HK-2 (cell line): ENCODE measurements around the gene CCDC9B.

ENCODE experiments used
- DNase-seq: peaks from one replicate; pipeline ENCODE4 v3.0.0-alpha.2; 2018; ENCODE audit not compliant: unreplicated experiment

The CCDC9B gene

DNA sequence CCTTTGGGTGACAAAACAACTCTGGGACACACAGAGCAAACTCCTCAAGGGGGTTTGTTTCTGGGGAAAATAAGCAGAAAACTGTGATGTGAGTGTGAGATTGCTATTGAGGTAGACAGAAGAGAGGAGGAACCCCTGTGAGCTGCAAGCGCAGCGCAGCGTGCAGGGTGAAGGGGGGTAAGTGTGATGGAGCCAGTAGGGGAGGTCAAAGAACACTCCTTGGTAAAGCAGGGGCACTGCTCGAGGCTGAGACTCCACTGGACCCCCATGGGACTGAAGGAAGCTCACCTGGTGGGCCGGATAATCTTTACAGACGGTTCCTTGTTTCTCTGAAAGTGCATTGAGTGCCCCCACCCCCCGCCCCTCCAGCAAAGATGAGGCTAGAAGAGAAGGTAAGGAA is 9.7 kb downstream of the CCDC9B start:
- DNase-seq = no peak

DNA sequence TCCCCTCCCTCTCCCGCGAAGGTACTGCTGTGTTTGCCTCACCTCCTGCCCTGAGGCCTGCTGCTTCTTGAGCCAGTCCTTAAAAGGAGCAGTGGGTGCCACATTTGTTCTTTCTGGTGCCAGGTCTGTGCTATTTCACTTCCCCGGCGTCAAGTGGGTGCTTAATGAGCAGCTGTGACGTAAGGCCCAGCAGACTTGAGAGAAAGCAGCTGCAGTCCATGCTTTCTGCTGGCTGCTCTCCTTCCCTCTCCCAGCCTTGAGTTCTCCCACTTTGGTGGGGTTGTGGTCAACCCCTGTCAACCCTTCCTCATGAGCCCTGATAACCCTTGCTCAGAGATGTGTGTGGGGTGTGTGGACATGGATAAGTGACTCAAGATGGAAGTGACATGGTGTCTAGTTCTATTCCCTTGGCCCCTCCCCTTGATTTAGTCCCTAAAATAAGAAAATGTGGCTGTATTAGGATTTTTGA is 10.3 kb downstream of the CCDC9B start:
- no peak for DNase-seq

DNA sequence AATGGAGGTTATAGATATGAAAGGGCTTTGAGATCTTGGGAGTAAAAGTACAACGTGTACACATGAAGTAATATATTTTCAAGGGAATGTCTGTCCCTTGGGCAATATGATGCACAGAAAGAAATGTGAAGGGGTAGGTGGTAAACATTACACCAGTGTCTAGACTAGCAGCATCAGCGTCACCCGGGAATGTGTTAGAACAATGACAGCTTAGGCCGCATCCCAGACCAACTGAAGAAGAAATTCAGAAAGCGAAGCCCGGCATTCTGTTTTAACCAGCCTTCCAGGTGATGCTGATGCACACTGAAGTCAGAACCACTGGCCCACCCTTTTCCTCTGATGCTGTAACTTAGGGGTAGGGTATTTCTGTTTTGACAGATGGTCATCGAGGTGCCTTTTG is 10.9 kb downstream of the CCDC9B start:
- no peak for DNase-seq

DNA sequence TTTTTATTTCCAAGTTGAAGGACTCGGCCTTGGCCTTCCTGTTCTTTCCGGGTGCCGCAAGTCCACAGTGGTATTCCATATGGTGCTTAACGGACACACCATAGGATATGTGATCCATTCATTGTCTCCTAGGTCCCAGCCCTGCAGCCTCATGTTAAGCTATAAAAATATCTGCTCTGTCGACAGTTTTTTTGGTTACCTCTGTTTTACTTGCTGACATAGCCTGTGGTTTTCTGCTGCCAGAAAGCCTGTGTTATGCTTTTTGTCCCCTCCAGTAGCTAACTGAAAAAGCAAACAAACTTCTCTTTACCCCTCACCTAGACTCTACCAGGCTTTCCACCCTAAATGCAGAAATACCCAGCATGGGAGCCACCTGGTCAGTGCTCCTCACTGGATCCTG is 12.0 kb downstream of the CCDC9B start:
- no peak for DNase-seq

DNA sequence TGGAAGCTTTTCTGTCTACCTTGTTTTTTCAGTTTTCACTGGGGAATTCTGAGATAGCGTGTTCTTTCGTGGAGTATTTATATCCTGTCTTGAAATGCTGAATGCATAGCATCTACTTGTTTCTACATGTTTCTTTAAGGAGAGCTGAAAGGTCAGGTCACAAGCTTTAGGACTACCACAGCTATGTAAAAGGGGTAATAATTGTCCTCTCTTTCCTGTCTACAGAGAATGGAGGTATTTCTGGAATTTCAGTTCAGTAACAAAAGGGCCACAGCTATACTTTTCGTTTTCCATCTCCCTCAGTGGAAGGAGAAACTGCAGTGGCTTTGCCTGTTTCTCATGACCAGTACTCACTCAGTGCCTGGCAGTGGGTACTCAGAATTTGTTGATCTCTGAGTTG is 12.6 kb downstream of the CCDC9B start:
- no peak for DNase-seq

DNA sequence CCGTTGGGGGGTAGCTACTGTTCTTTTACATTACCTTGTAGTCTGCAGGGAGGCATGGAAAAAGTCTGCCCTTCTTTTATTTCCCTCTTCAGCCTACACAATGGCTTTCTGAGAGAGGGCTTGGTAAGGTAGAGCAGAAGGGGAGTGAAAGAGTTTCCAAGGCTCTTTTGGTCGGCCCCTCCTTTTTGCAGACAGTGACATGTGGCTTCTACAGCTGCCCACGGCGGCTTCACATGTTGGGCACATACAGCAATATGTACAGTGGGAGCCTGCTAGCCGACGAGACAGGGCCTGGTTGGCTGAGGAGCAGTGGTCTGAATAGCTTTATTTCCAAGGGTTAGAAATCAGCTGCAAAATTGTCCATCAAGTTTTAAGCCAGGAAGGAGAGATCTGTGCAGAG is 13.3 kb downstream of the CCDC9B start:
- no peak for DNase-seq

DNA sequence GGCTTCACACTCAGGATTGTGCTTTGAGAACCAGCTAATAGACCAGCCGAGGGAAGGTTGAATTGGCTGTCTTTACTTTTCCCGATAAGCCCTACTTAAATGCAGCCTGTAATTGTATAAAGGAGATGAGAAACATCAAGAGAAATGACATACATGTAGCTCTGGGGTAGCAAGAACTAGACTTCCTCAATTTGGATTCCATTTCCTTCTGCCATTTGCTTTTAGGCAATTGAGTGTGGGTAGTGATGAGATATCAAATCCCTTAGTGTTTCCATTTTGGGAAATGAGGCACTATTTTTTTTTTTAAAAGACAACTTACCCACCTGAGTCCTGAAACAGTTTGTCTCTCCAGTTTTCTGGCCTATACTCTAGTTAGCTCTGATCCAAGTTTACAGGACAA is 15.0 kb downstream of the CCDC9B start:
- DNase-seq = no peak

DNA sequence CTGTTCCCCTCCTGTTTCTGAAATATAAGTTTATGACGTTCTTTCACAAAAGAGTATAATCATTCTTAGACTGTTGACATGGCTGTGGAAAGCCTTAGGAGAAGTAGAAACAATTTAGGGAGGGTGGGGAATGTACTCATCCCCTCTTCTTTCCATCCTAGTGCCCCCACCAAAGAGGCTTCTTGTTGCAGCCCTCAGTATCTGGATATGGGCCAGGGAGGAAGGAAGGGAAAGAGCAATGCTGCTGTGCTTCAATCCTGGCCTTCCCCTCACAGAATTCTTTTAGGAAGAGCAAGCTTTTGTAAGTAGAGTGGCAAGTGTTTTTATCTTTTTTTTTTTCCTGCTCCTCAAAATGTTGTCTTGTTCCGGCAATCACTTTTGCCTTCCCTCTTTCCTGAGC is 15.6 kb downstream of the CCDC9B start:
- no peak for DNase-seq

DNA sequence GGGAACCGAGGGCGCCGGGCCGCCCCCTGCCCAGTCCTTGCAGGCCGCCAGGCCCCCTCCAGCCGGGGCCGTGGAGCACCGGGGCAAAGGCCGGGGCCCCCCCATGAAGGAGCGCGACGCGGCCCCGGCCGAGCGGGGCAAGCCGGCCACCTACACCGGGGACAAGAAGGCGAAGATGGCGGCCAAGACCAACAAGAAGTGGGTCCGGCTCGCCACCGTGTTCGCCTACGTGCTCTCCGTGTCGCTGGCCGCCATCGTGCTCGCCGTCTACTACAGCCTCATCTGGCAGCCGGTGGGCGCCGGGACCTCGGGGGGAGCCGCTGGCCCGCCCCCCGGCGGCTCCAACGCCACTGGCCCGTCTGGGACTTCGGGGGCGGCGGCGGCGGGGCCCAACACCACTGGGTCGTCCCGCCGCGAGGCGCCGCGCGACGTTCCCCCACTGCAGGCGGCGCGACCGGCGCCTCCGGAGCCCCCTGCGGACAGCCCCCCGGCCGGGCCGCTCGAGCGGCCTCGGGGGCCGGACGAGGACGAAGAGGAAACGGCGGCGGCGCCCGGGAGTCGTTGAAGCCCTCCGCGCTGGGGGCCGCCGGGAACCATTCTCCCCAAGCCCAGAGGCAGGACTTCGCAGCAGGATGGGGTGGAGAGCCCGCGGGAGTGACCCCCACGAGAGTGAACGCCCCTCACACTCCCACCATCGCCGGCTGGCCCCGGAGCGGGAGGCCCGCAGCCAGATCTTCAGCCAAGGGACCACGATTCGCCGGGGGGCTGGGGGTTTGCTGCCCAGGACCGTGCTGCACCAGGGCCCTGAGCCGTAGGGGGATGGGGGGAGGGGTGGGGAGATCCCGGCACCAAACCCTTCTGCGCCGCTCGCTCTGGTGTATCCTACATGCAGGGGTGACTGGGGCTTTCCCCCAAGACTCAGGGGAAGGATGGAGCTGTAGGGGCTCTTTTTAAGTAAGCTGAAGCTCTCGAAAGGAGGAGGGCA is 16.5 kb downstream of the CCDC9B start:
- no peak for DNase-seq

DNA sequence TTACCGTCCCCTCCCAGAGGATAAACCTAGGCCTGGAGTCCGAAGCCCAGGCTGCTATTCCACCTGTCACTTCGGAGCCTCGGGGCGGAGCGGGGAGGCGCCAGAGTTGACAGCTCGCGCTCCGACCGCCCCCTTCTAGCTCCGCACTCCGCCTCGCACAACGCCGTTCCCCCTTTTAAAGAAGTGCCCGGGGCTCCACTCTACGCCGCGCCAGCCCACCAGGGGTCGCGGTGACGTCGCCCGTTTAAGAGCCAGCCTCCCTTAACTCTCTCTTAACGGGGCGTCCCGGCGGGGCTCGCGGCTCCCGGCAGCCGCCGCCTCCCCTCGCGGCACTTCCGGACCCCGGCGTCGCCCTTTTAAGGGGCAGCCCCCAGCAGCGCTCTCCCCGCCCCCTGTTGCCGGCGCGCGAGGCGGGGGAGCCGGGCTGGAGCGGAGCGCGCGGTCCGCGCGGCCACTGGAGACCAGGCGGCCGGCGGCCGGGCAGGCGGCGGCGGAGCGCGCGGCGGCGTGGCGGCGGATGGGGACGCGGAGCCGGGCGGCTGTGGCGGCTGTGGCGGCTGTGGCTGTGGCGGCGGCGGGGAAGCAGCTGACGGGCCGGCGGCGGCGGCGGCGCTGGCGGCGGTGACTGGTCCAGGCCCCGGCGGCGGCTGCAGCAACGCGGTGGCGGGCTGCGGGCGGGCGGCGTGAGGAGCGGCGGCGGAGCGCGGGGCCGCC is 17.3 kb downstream of the CCDC9B start, which contains the start of gene INAFM2:
Gene INAFM2 (plus strand): TSS at position 454 of the 714 bp plus-strand sequence. CDS start 364 bp downstream, outside the sequence.
- DNase-seq = peak; percentile 83

DNA sequence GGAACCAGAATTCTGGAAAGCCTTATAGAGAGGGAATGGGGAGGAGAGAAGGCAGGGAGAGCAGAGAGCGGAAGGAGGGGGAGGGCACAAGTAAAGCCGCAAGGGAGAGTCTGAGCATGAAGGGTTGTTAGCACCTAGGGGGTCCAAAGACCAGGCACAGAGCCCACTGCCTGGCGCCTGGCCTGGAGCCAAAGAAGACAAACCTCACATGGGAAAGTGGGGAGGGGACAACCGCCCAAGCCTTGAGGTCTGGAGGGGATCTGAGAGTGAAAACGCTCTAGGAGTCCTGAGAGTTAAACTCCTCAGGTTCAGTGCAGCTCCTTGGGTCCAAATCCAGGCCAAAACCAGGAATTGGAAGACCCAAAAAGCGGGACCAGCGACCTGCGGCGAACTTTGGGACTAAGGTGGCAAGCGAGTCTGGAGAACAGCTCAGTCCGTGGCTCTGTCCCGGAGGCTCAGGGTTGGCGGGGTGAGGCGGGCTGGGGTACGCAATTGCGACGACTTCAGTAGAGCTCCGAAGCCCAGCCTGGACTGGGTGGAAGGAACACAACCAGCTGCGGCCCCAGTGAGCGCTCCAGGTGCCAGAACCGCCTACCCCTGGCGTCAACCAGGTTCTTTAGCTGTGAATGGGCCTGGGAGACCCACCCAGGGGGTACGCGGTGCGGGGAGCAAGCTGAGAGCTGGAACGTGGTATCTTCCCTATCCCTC is 18.1 kb downstream of the CCDC9B start:
- no peak for DNase-seq

DNA sequence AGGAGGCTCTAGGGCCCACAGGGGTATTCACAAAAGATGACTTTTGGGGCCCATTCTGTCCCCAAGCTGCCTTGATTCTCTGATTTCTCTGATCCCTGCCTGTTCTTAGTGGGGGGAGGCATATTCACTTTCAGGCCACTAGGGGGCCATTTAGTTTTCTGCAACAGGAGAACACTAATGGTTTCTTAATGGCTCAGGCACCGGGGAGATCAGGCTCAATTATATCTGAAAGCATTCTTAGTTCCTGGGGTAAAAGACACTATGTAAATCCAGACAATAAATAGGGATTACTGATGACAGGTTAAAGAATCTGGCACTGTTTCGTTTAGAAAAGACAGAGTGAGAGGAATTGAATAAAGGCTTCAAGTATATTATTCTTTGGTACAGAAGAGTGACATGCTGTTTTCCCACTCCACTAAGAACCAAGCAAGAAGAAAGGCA is 19.8 kb downstream of the CCDC9B start:
- no peak for DNase-seq

DNA sequence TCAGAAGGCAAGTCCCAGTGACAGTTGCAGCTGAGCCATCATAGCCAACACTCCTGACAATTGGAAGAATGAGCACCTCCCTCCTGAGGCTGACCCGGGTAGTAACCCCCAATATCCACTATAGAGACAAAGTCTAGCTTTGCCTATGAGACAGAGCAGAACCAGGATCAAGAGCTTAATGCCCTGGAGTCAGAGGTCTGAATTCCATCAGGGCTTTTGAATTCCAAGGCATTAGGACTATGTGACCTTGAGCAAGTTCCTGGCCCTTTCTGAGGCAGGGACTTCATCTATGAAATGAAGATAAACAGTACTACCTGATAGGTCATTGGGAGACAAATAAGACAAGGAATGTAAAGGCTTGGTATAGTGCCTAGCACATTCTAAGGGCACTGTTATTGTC is 20.3 kb downstream of the CCDC9B start:
- no peak for DNase-seq

DNA sequence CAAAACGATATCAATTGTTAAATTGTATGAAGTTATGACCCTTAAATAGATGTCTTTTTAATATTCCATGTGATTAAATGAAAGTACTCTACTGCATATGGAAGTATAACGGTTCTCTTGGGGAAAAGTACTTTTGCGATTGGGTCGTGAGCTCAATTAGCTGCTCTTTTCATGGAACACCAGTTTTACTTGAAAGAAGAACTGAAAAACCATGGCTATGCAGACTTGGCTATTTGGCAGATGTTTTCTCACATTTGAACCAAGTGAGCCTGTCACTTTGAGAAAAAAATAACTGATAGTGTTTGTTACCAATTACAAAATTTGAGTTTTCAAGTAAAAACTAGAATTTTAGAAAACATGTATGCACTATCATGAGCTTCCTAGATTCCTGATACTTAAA is 23.2 kb downstream of the CCDC9B start:
- no peak for DNase-seq

DNA sequence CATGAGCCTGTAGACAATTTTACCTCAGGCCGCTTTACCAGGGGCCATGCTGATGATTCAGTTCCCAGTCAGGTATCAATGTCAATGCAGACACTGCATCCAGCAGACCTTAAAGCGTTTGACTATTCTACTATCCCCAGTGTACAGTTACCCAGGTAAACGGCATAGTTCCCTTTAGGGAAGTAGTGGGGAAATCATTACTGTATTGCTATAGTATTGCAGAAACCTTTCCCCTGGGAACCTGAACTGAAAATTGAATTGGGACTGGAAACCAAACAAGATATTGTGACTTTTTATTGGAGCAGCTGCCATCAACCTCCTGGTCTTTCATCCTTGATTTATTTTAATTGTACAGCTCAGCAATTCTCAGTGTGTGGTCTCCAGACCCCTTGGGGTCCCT is 23.8 kb downstream of the CCDC9B start:
- DNase-seq = no peak

DNA sequence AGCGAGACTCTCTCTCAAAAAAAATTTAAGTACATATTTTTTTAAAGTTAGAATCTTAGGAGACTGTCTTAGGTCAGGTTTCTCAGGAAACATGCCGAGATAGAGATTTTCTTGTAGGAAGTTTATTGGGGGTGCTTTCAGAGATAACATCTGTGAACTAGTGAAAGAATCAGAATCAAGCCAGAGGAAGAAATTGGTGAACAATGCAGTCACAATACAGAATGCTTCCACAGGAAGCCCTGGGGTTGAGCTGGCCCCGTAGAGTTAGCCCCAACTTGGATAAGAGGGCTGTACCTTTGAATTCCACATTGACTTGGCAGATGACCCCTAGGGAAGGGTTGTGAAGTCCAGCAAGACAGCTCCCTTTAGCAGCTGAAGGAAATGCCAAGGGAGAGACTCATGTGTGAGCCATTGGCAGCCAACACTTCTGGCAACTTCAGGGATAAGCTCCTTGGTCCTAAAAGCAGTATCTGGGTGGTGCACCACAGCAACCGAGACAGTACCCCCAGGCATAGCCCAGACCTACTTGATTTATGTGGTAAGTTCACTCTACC is 25.9 kb downstream of the CCDC9B start:
- DNase-seq = no peak

DNA sequence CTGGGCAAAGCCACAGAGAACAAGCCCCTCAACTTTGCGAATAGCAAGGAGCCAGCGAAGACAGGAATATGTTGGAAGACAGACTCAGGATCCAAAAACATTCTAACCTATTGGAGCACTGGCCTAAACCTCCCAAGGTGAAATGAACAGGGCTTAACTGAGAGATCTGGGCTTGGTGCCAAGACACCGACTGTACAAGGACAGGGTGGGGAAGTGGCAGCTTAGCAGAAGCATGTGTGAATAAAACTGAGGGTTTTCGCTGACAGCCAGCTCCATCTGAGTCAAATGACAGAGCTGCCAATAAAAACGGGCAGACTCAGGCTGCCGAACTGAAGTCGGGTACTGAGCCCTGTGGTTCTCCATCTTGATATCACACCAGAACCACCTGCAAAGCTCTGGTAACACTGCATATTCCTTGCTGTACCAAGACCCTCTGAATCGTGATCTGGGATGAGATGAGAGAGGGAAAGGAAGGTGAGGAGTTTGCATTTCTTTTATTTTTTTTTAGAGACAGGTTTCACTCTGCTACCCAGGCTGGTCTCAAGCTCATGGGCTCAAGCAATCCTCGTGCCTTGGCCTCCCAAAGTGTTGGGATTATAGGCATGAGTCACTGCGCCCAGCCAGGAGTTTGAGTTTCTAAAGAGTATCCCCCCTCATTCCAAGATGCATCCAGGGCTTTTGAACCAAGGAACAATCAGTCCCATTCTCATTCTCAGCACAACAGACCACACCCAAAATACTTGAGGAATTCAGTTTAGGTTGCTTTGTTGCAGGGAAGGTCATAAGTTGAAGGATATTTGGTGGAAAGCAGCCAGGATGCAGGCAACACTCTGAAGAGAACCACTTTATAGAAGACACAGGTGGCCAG is 27.0 kb downstream of the CCDC9B start:
- no peak for DNase-seq

DNA sequence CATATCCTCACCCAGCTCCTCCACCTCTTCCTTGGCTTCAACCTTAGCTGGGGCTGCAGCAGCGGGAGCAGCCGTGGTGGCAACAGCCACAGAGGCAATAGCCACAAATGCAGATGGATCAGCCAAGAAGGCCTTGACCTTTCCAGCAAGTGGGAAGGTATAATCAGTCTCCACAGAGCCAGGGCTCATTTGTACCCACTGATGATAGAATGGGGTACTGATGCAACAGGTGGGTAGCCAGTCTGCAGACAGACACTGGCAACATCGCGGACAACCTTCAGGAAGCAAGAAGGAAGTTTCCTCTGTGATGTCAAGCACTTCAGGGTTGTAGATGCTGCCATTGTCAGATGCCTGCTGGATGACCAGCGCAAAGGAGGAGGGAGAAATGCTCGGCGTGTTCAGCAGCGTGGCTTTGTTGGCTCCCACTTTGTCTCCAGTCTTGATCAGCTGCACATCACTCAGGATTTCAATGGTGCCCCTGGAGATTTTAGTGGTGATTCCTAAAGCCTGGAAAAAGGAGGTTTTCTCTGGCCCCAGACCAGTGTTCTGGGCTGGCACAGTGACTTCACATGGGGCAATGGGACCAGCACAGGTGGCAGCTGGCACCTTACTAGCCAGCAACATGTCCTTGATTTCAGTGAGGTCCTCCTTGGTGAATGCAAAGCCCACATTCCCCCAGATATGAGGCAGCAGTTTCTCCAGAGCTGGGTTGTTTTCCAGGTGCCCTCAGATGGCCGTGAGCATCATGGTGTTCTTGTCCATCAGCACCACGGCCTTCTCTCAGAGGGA is 28.2 kb downstream of the CCDC9B start:
- DNase-seq = no peak

DNA sequence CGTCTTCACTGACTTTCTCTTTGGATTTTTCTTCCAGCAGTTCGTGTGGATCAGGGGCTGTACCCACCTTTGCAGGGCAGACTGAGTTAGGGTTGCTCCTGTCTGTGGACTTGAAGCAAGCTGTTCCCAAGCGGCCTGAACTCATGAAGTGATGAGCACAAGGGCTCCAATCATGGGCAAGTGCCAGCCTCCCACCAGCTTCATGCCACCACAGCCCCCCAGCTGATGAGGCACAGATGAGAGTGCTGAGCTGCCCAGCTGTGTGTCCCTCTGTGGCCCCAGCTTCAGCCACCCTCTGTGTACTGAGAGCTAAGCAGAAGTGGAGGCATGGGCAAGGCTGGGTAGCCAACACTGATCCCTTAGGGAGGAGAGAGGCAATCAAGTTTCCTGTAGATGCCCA is 29.7 kb downstream of the CCDC9B start:
- no peak for DNase-seq
